T-helper 1 cell treated with Interleukin-12 subunit alpha and Interleukin-12 subunit beta and Interleukin-4 antibody, amounts not matched to agents 30 μg/mL and 1 μg/mL, for 36 hours (primary cell): ENCODE data around the gene PTPN22.
A peak's percentile ranks its signal among the peaks of the same experiment; 100 is the strongest.

Source experiments
- H3K27ac Mint-ChIP-seq: one replicate; pipeline ENCODE4 v1.8.0; 2021; ENCODE audit warnings: mild to moderate bottlenecking, mixed read lengths
- H3K27me3 Mint-ChIP-seq: one replicate; pipeline ENCODE4 v1.8.0; 2021; ENCODE audit warnings: low read depth, mixed read lengths
- H3K36me3 Mint-ChIP-seq: one replicate; pipeline ENCODE4 v1.8.0; 2021; ENCODE audit warnings: low read depth, mixed read lengths
- H3K4me1 Mint-ChIP-seq: one replicate; pipeline ENCODE4 v1.8.0; 2021; ENCODE audit warnings: low read depth, mixed read lengths
- H3K4me3 Mint-ChIP-seq: one replicate; pipeline ENCODE4 v1.8.0; 2021; ENCODE audit warnings: mild to moderate bottlenecking, moderate library complexity, mixed read lengths
- H3K9me3 Mint-ChIP-seq: one replicate; pipeline ENCODE4 v1.8.0; 2021; ENCODE audit warnings: mixed read lengths

PTPN22 gene

GRCh38 chr1:113808450-113809195 is 62.9 kb downstream of the PTPN22 start:
- Mint-ChIP-seq H3K4me1 (peaks cover 43% of the 10 kb centered on the region), H3K27ac (peak overlapping the region; percentile 5), H3K36me3 (peaks cover 21% of the 10 kb centered on the region)

GRCh38 chr1:113805639-113806038 is 65.9 kb downstream of the PTPN22 start:
- no peak overlapping the region for H3K27ac Mint-ChIP-seq
- no peak overlapping the region for H3K4me3 Mint-ChIP-seq
- peaks cover 20% of the 10 kb centered on the region for H3K36me3 Mint-ChIP-seq
- no peaks in the 10 kb centered on the region for H3K9me3 Mint-ChIP-seq
- peaks cover 51% of the 10 kb centered on the region for H3K4me1 Mint-ChIP-seq
- H3K27me3 Mint-ChIP-seq: no peaks in the 10 kb centered on the region

More at GRCh38 chr1:113808450-113809195, 62.9 kb downstream of the PTPN22 start:
- Mint-ChIP-seq H3K27me3 (no peaks in the 10 kb centered on the region), H3K9me3 (no peaks in the 10 kb centered on the region), H3K4me3 (peak overlapping the region; percentile 19)

- H3K36me3 Mint-ChIP-seq: peaks cover 20% of the 10 kb centered on the region
- H3K4me3 Mint-ChIP-seq: no peak overlapping the region
- H3K27me3 Mint-ChIP-seq: no peaks in the 10 kb centered on the region
- no peak overlapping the region for H3K27ac Mint-ChIP-seq
- peaks cover 49% of the 10 kb centered on the region for H3K4me1 Mint-ChIP-seq
- H3K9me3 Mint-ChIP-seq: no peaks in the 10 kb centered on the region
Measured at GRCh38 chr1:113805256-113805531, 66.3 kb downstream of the PTPN22 start.

DNA sequence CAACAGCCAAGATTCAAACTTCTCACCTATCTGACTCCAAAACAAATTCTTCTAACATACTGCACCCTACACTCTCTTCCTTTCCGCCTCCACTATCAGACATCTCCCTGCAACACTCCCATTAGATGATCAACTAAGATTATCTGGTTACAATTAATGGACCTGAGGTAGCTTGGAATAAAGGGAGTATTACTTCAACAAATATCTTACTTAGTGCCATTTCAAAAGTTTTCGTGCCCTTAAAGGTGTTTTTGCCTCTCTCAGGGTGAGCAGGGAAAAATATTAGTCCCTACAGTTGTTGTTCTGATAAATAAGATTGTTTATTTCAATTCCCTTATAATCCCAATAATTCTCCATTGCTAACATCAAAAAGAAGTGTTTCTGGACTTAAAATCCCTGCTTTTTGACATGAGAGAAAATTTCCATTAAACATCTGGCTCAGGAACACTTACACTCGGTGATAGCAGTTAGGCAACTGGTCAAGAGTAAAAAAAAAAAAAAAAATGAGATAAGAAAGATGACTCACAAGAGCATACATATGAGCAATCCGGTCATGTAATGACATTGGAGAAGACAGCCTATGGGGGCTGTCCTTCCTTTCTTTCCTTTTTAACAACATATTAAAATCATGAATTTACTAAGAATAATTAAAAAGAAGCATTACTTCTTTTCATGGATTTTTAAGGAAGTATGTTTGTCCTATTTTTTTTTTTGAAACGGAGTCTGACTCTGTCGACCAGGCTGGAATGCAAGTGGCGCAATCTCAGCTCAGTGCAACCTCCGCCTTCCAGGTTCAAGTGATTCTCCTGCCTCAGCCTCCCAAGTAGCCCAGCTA is 66.9 kb downstream of the PTPN22 start:
- Mint-ChIP-seq H3K27ac (no peak overlapping the region), H3K36me3 (peaks cover 20% of the 10 kb centered on the region), H3K4me3 (no peak overlapping the region), H3K27me3 (no peaks in the 10 kb centered on the region), H3K4me1 (peaks cover 44% of the 10 kb centered on the region), H3K9me3 (no peaks in the 10 kb centered on the region)

DNA sequence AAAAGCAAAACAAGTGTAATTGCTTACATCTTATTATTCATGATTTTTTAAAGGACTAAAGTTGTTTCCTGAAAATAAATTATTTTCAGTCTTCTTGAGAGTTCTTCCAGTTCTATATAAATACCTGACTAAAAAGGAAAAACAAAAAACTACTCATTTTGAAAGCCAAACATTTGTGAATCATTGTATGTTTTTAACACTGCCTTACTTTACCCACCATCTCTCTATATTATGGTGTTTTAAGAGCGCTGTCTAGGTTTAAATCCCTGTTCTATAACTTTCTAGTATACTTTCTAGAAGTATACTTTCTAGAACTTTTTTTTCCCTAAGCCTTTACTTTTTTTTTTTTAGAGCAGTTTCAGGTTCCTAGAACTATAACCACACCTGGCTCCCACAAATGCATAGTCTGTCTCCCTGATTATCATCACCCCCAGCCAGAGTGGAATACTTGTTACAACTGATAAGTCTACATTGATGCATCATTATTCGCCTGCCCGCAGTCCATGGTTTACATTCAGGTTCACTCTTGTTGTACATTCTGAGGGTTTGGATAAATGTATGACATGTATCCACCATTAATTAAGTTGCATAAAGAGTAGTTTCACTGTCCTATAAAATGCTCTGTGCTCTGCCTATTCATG is 69.0 kb downstream of the PTPN22 start:
- Mint-ChIP-seq H3K4me1 (peaks cover 41% of the 10 kb centered on the region), H3K9me3 (no peaks in the 10 kb centered on the region)

DNA sequence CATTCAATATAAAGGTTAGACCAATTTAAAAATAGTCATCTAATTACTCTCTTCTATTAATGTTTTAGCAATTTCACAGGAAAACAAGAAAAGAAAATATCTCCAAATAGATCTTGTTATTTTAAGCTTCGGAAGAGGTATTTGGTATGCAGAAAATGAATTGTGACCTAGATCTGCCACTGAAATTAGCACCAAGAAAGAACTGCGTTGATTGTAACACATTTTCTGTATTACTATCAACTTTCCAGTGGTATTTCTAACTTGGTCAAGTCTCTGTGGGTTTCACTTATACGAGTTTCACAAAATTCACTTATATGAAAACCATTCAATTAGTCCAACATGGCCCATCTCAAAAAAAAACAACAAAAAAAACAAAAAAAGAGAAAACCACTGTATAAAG is 71.0 kb downstream of the PTPN22 start:
- no peak overlapping the region for H3K4me3 Mint-ChIP-seq

More for the DNA sequence above, 69.0 kb downstream of the PTPN22 start:
- Mint-ChIP-seq H3K36me3 (peaks cover 27% of the 10 kb centered on the region), H3K27me3 (no peaks in the 10 kb centered on the region), H3K27ac (no peak overlapping the region), H3K4me3 (no peak overlapping the region)

GRCh38 chr1:113797472-113797871 is 74.0 kb downstream of the PTPN22 start:
- Mint-ChIP-seq H3K9me3 (no peaks in the 10 kb centered on the region), H3K27ac (no peak overlapping the region), H3K4me3 (no peak overlapping the region), H3K4me1 (peaks cover 25% of the 10 kb centered on the region), H3K36me3 (peaks cover 31% of the 10 kb centered on the region), H3K27me3 (no peaks in the 10 kb centered on the region)

More for the DNA sequence above, 71.0 kb downstream of the PTPN22 start:
- H3K27me3 Mint-ChIP-seq: no peaks in the 10 kb centered on the region
- H3K4me1 Mint-ChIP-seq: peaks cover 35% of the 10 kb centered on the region
- H3K9me3 Mint-ChIP-seq: no peaks in the 10 kb centered on the region
- no peak overlapping the region for H3K27ac Mint-ChIP-seq
- peaks cover 28% of the 10 kb centered on the region for H3K36me3 Mint-ChIP-seq

- H3K4me1 Mint-ChIP-seq: peaks cover 29% of the 10 kb centered on the region
Measured at GRCh38 chr1:113793878-113794834, 77.4 kb downstream of the PTPN22 start.

GRCh38 chr1:113792986-113793385 is 78.5 kb downstream of the PTPN22 start:
- Mint-ChIP-seq H3K4me1 (peaks cover 29% of the 10 kb centered on the region), H3K4me3 (no peak overlapping the region), H3K9me3 (no peaks in the 10 kb centered on the region), H3K27ac (no peak overlapping the region), H3K36me3 (peaks cover 52% of the 10 kb centered on the region), H3K27me3 (no peaks in the 10 kb centered on the region)

More at GRCh38 chr1:113793878-113794834, 77.4 kb downstream of the PTPN22 start:
- Mint-ChIP-seq H3K4me3 (no peak overlapping the region), H3K27me3 (no peaks in the 10 kb centered on the region), H3K27ac (no peak overlapping the region), H3K36me3 (peaks cover 52% of the 10 kb centered on the region), H3K9me3 (no peaks in the 10 kb centered on the region)

DNA sequence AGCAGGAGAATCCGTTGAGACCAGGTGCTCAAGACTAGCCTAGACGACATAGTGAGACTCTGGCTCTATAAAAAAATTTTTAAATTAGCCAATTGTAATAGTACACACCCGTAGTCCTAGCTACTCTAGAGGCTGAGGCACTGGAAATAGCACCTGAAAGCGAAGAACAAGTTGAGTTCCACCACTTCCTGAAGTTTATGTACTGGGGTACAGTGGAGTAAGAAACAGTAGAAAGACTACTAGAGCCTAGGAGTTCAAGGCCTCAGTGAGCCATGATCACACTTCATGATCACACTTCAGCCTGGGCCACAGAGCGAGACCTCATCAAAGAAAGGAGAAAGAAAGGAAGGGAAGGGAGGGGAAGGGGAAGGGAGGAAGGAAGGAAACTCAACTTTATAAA is 79.0 kb downstream of the PTPN22 start:
- Mint-ChIP-seq H3K36me3 (peaks cover 50% of the 10 kb centered on the region), H3K4me3 (no peak overlapping the region)

DNA sequence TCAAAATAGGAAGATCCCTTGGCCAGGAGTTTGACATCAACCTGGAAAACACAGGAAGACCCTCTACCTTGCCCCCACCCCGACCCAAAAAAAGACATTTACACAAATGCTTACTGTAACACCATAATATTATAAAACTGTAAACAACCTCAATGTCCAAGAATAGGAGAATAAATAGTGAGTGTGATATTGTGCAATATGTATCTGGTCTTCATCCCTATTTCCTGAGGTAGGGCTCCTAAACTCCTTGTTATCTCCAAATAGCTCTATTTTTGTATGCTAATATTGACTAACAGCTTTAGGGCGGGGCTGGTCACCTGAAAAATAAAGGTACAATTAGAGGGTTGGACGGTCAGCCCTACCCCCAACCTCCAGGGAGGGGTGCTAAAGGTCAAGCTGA is 82.7 kb downstream of the PTPN22 start:
- H3K36me3 Mint-ChIP-seq: peaks cover 41% of the 10 kb centered on the region
- H3K27me3 Mint-ChIP-seq: no peaks in the 10 kb centered on the region
- H3K9me3 Mint-ChIP-seq: no peaks in the 10 kb centered on the region
- peaks cover 42% of the 10 kb centered on the region for H3K4me1 Mint-ChIP-seq
- H3K4me3 Mint-ChIP-seq: no peak overlapping the region
- H3K27ac Mint-ChIP-seq: no peak overlapping the region

More for the DNA sequence above, 79.0 kb downstream of the PTPN22 start:
- peaks cover 30% of the 10 kb centered on the region for H3K4me1 Mint-ChIP-seq
- peak overlapping the region; percentile 80 for H3K27ac Mint-ChIP-seq
- H3K9me3 Mint-ChIP-seq: no peaks in the 10 kb centered on the region
- H3K27me3 Mint-ChIP-seq: no peaks in the 10 kb centered on the region

- Mint-ChIP-seq H3K4me1 (peaks cover 50% of the 10 kb centered on the region), H3K9me3 (no peaks in the 10 kb centered on the region), H3K4me3 (no peak overlapping the region), H3K27ac (no peak overlapping the region), H3K27me3 (no peaks in the 10 kb centered on the region), H3K36me3 (peaks cover 41% of the 10 kb centered on the region)
Measured at GRCh38 chr1:113787663-113788062, 83.8 kb downstream of the PTPN22 start.

GRCh38 chr1:113786069-113786468 is 85.4 kb downstream of the PTPN22 start:
- H3K27ac Mint-ChIP-seq: no peak overlapping the region
- H3K36me3 Mint-ChIP-seq: peaks cover 34% of the 10 kb centered on the region
- peaks cover 43% of the 10 kb centered on the region for H3K4me1 Mint-ChIP-seq
- H3K27me3 Mint-ChIP-seq: no peaks in the 10 kb centered on the region
- H3K9me3 Mint-ChIP-seq: no peaks in the 10 kb centered on the region
- no peak overlapping the region for H3K4me3 Mint-ChIP-seq
